DMS53 treated with DMSO at 0.1 percent for 48 hours (cell line): ENCODE results near the gene MLC1.

Experiments
- DNase-seq: peaks from one replicate; lab custom pipeline; 2025; ENCODE audit not compliant: unreplicated experiment; lab: John Stamatoyannopoulos, UW

The MLC1 gene

DNA sequence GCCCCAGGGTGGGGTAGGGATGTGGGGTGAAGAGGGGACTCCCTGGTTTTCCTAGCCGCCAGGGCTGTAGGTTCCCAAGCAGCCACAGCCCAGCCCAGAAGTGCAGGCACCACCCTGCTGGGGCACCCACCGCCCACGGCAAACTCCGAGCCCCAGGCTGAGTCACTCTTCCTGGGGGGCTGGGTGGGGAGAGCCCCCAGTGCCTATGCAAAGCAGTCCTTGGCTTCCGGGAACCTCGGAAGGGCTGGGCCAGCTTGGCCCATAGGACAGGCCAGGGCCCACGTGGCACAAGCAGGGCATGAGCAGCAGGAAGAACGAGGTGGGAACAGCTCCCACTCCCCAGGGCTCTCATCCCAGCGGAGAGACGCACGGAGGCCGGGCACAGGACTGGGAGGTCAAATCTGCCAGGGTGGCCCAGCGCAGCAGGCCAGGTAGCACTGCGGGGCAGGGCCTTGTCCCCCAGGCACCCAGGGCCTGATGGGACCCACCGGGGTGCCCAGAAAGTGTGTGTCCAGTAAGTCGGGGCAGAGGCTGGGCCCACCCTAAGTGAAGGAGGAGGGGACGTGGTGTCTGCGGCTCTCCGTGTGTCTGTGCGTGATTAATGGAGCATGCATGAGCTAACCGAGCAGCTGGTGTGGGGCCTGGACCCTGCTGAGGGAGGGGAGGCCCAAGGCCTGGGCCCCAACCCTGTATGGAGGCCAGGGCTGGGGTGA is 68.1 kb downstream of the MLC1 start:
- DNase-seq: no peak

DNA sequence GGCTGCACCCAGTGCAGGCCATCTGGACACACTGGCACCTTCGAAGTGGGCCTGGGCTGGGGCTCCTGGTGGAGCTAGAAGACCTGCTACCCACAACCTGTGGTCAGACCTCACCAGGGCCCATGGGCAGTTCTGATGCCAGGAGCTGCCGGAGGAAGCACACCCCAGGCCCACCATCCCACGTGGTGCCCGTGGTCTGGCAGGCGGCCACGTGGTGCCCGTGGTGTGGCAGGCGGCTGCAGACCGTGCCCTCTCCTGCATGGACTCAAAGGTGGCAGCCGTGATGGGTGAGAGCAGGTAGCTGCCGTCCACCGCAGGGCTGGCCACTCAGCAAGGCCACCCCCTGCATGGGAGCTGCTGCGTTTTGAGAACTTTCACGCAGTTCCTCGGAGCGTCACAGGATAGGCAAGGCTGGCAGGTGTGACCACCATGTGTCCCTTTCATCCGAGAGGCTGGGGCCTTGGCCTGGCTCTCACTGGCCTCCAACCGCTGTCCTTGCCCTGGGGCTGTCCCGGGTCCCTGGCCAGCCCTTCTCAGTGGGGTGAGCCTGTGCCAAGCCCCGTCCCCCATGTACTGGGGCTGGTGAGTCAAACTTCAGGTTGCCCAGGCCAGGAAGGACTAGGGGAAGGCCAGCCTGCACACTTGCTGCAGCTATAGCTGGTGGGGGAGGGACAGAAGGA is 68.8 kb downstream of the MLC1 start:
- no peak for DNase-seq

DNA sequence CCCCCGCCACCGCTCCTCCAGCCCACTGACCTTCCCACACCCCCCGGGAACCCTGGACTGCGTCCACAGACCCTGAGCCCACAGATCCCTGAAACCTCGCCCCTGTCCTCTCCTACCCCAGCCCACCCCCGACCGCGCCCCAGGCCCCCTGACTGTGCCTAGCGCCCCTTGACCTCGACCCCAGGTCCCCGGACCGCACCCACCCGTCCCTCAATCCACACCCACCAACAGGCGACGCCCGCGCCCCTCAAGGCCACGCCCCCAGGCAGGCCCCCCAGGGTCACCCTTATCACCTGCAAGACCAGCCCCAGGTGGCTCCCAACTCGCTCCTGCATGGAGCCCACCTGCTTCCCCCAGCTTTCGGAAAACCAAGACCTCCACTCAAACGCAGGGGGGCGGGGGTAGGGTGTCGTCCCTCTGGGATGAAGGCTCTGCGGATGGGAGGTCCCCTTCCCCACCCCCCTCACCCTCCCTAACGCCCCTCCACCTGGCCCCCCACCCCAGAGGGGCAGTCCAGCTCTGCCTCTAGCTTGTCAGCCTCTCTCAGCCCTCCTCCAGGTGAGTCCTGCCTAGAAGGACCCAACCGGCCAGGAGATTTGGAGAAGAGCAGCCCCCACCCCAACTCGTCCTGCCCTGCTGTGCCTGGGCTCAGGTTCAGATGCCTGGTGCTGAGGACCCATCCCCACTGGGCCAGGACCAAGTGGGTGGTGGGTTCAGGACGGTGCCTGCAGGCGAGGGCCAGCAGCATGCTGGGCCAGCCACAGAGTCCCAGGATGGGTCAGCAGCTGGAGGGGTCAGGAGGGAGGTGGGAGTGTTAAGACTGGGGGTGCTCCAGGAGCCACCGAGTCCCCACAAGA is 69.5 kb downstream of the MLC1 start:
- DNase-seq: no peak

DNA sequence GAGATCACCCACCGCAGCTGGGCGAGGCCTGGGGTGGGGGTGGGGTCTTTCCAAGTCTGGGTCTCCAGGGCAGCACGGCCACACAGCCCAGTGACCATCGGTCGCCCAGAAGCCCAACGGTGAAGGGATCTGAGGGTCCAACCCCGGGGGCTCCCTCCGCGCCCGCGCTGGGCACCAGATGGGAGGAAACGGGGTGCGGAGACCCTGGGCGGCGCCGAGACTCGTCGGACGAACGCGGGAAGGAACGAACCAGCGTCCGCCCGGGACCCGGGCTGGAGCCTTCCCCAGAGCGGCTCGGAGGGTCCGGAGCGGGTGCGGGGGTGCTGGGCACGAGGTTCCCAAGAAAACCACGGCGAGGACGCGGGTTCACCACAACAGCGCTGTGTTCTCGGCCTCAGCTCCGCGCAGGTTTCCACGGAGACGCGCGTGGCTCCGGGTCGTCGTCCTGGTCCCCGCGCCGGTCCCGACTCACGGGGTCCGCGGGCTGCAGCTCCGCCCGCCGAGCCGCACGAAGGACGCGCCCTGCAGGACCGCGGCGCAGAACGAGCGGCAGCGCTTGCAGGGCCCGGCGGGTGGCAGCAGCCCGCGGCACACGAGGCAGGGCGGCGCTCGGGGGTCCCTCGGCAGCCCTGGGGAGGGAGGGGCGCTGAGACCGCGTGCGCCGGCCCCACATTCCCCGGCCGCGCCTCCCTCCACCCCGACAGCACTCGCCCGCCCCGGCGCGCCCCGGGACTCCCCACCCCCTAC is 70.4 kb downstream of the MLC1 start:
- no peak for DNase-seq

DNA sequence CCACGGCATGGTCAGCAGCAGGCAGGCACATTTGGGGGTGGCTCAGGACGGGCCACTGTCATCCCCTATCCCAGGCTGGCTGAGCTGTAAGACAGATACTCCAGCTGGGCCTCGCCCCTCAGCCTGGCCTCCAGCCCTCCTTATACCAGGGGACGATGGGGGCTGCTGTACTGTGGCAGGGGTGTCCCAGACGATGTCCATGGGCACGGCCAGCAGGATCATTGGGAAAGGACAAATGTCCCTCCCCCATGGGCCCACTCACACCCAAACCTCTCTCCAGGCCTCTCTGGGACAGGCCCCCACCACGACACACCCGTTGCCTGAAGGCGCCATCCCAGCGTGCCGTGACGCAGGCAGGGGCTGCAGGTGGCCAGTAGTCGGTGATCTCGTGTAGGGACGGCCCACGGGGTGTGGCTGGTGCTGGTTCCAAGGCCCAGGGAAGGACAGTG is 71.1 kb downstream of the MLC1 start:
- no peak for DNase-seq

DNA sequence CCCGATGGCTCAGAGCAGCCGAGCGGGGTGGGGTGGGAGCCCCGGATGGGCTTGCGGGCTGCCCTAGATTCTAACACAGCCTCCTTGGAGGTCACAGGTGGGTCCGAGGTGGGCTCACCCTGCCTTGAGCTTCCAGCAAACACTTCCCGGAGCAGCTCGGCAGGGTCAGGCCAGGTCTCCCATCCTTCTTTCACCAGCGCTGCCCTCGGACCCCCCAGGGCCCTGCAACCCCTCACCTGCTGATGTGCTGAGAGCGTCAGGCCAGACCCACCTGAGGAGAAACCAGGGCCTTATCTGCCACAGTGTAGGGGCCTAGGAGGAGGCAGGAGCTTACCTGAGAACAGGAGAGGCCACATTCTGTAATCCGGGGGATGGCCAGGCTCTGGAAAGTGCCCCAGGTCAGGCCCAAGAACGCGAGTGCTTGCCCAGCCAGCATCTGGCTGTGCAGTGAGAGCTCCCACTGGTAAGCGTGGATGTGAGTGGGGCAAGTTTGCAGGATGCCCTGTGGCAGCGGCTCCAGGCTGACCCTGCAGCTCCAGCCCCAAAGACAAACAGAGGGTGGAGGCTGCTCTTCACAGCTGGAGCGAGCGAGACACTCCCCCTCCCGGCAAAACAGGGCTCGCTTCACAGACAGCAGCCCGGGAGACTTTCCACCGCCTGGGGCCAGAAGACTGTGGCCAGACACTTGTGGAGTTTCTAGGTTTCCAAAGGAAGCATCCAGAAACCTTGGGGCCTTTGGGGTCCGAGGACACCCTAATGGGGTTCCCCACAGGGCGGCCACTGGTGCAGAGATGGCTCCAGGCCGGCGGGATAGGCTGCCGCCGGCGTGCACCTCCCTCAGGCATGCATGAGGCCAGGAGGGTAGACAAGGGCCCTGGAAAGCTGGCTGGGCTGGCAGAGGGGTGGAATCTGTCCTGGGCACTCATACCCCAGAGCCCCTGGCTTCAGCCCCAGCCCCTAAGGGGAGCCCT is 72.7 kb downstream of the MLC1 start, which contains the start of gene IL17REL:
TSS of gene IL17REL (minus strand) at position 555 of the 971 bp plus-strand sequence. CDS start at position 436, 119 bp downstream.
- DNase-seq: peak; percentile 5

DNA sequence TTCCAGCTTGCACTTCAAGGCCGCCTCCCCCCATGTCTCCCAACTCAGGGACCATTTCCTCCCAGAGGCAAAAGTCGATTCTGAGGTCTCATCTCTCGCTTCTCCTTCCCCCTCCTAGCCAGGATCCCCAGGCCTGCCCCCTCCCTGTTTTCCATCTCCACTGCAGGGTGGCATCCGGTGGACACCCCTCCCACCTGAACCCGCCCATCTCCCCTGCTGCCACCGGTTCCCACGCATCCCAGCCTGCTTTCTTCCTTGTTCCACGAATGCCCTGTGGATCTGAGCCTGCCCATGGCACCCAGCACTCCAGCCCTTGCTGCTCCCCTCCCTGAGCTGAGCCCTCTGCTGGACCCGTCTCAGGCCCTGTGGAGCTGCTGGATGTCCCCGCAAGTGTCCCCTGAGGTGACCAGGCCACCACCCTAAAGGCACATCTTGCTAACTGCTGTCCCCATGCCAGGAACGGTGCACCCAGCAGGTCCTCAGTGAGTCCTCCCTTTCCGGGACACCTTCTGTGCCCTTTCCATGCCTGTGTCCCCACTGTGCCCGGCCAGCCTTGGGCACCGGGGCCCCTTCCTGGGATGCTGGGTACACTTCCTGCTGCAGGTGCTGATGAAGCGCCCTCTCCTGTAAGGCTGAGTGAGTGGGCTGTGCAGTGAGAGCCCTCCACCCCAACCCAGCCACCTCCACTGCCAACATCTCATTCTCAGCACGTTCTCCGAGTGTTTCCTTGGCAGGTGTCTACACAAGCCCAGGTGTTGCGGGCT is 73.6 kb downstream of the MLC1 start:
- no peak for DNase-seq

DNA sequence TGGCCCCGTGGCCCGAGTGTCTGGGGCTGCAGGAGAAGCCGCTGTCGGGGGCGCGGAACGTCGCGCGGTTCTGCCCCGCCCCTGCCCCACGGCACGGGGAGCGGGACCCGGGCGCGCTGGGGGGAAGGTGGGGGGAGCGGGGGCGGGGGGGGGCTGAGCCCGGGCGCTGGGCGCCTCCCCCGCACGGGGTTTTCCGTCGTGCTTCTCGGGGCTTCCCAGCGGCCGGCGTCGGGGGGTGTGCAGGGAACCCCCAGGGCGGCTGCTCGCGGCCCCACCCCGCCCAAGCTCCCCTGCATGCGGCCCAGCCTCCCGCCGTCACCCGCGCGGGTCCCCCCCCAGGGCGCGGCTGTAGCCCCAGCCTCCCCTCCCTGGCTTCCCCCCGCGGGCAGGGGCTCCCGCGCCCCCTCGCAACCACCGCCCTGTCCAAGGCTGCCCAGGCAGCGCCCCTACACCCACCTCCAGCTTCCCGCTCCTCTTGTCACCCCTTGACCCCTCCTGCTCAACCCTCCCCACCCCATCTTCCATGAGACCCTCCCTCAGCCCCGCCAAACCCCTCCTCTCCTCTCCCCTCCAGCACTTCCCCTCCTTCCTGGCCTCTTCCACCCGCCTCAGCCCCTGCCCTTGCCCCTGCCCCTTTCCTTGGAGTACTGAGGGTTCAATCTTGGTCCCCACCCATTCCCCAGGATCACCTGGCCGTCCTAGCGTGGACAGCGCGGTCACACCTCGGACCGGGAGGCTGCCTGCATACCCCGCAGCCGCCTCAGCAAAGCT is 74.4 kb downstream of the MLC1 start:
- no peak for DNase-seq

DNA sequence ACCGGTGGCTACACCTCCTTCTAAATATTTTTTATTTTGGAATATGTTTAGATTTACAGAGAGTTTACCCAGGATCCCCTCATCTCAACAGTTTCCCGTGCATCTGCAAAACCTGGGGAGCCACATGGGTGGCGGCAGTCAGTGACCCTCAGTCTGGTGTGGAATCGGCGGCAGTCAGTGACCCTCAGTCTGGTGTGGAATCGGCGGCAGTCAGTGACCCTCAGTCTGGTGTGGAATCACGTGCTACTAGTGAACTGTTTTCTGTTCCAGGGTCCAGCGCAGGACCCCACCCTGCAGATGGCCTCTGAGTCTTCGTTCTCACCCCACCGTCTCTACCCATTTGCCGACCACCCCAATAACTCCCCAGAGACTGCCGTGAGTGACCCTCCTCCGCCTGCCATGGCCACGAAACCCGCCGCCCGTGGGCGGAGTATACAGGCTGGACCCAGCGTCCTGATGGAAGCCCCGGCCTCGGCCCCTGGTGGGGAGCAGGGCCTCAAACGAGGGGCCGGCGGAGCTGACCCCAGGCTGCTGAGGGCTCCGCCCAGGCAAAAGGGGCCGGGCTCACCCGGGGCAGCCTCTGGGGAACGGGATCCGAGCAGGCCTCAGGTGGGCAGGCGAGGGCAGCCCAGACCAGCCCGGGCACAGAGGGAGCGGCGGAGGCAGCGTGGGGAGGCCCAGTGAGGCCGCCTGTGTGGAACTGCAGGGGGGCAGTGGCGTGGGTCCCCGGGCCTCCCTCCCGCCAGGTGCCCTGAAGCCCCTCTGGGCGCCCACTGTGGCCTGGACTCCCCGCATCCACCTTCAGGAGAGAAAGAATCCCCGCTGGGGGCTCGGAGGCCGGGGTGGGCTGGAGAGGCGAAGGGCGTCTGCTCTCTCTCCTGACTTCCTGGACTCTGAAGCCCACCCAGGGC is 75.2 kb downstream of the MLC1 start:
- DNase-seq: no peak
